Left renal pelvis (tissue), 4 donors: ENCODE measurements around the gene FBXL17. TPM values are rescaled to one million over a fixed set of nuclear protein-coding genes. Genes with fewer than 3 reads are reported as not detected.
"Not testable (repeated sequence)": the region's sequence is repeated elsewhere in the genome, so short reads cannot be mapped to it uniquely, and the experiment has no call there.

Experiments
- DNase-seq, 4 donors: peaks; one replicate each; pipeline ENCODE4 v3.0.0-alpha.2; 2013; ENCODE audit warnings: low read depth in 4 of 4, low spot score in 3 of 4
- polyA plus RNA-seq, 4 donors: library from polyadenylated mRNA; unstranded; fragments of 120-200 nt; gene quantifications; one replicate each; pipeline ENCODE4 v1.2.1, GENCODE V29; 2013; ENCODE audit not compliant: insufficient read length in 4 of 4

FBXL17 gene
- polyA plus RNA-seq: 10 to 100 TPM; 21.3 to 35.3 (median 27.6) TPM

- DNase-seq: peak; percentile 78 to 89 (median 84)
Measured at GRCh38 chr5:108381954-108382783, at the start of gene FBXL17. Gene FBXL17 (minus strand): TSS chr5:108382098.

GRCh38 chr5:108430931-108431608, 49.2 kb upstream of the FBXL17 start:
- no peak for DNase-seq

GRCh38 chr5:108421713-108422112, 39.8 kb upstream of the FBXL17 start:
- DNase-seq: no peak

GRCh38 chr5:108420755-108421154, 38.9 kb upstream of the FBXL17 start:
- DNase-seq: no peak

- no peak for DNase-seq
Measured at GRCh38 chr5:108420158-108420557, 38.3 kb upstream of the FBXL17 start.

- no peak for DNase-seq
Measured at GRCh38 chr5:108418197-108418596, 36.3 kb upstream of the FBXL17 start.

GRCh38 chr5:108417166-108417670, 35.3 kb upstream of the FBXL17 start:
- no peak for DNase-seq

GRCh38 chr5:108415726-108416125, 33.8 kb upstream of the FBXL17 start:
- DNase-seq: no peak

- no peak for DNase-seq
Measured at GRCh38 chr5:108409786-108410185, 27.9 kb upstream of the FBXL17 start.

GRCh38 chr5:108405201-108405600, 23.3 kb upstream of the FBXL17 start:
- not testable (repeated sequence) for DNase-seq

- no peak for DNase-seq
Measured at GRCh38 chr5:108398964-108399363, 17.1 kb upstream of the FBXL17 start.

GRCh38 chr5:108396837-108397236, 14.9 kb upstream of the FBXL17 start:
- not testable (repeated sequence) for DNase-seq

- no peak for DNase-seq
Measured at GRCh38 chr5:108387758-108388157, 5.9 kb upstream of the FBXL17 start.

GRCh38 chr5:108386345-108387061, 4.6 kb upstream of the FBXL17 start:
- DNase-seq: no peak

GRCh38 chr5:108384741-108385140, 2.8 kb upstream of the FBXL17 start:
- DNase-seq: no peak

- DNase-seq: no peak
Measured at GRCh38 chr5:108382784-108383330, 959 bp upstream of the FBXL17 start.

- peak in 3 of 4 donors; percentile 52 to 64 (median 54) for DNase-seq
Measured at GRCh38 chr5:108381350-108381953, 446 bp downstream of the FBXL17 start.

- peak in 2 of 4 donors; percentile 51 to 58 for DNase-seq
Measured at GRCh38 chr5:108380531-108381349, 1.2 kb downstream of the FBXL17 start.
